GM23338 (cell line): ENCODE results near the gene LMF2.

Source experiments
- EZH2 ChIP-seq: fragments of 200-600 bp; sonication (generic); IDR thresholded peaks from one replicate; pipeline ENCODE4 v1.8.0; 2017; ENCODE audit warnings: antibody characterized with exemption, mild to moderate bottlenecking, low read depth; ENCODE audit not compliant: unreplicated experiment
- EZH2phosphoT487 ChIP-seq: fragments of 200-600 bp; sonication (generic); IDR thresholded peaks from one replicate; pipeline ENCODE4 v1.8.1; 2018; ENCODE audit warnings: antibody characterized with exemption; ENCODE audit not compliant: unreplicated experiment
- POLR2AphosphoS5 ChIP-seq: IDR thresholded peaks from 2 replicates; pipeline ENCODE4 v1.6.1; 2016; ENCODE audit warnings: antibody characterized with exemption, low read depth
- ZNF114 ChIP-seq: fragments of 250-450 bp; sonication (Bioruptor Pico); IDR thresholded peaks from 2 replicates; pipeline ENCODE4 v1.5.0; 2020; ENCODE audit warnings: mild to moderate bottlenecking, moderate library complexity
- TF ChIP-seq, protein P1 (sequence below), 2 experiments: fragments of 200-600 bp in 1 of 2; sonication (generic) in 1 of 2; conservative IDR thresholded peaks; 2 replicates each; pipeline versions ENCODE4 v1.5.1 to v1.6.1; 2016 to 2017; ENCODE audit warnings: antibody characterized with exemption in 2 of 2, low read depth in 2 of 2, mild to moderate bottlenecking in 2 of 2, moderate library complexity in 1 of 2

- TF ChIP-seq, protein P1, sequence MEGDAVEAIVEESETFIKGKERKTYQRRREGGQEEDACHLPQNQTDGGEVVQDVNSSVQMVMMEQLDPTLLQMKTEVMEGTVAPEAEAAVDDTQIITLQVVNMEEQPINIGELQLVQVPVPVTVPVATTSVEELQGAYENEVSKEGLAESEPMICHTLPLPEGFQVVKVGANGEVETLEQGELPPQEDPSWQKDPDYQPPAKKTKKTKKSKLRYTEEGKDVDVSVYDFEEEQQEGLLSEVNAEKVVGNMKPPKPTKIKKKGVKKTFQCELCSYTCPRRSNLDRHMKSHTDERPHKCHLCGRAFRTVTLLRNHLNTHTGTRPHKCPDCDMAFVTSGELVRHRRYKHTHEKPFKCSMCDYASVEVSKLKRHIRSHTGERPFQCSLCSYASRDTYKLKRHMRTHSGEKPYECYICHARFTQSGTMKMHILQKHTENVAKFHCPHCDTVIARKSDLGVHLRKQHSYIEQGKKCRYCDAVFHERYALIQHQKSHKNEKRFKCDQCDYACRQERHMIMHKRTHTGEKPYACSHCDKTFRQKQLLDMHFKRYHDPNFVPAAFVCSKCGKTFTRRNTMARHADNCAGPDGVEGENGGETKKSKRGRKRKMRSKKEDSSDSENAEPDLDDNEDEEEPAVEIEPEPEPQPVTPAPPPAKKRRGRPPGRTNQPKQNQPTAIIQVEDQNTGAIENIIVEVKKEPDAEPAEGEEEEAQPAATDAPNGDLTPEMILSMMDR (conservative IDR thresholded peaks at IDR 0.05; ENCODE audit: low read depth in 2 of 2): no peak
- no peak for TF ChIP-seq POLR2AphosphoS5
- TF ChIP-seq ZNF114 (CRISPR knock-in tag): no peak
- no peak for TF ChIP-seq EZH2
- no peak for TF ChIP-seq EZH2phosphoT487
Measured at GRCh38 chr22:50517495-50518260, 10.2 kb upstream of the LMF2 start.
